Activated naive CD4-positive, alpha-beta T cell treated with anti-CD3 and anti-CD28 coated beads, Interleukin-2, amount 50 U/mL, for 72 hours (primary cell): ENCODE measurements around the gene SLC37A4. TPM values are rescaled to one million over a fixed set of nuclear protein-coding genes. Genes with fewer than 3 reads are reported as not detected.
"Not testable (repeated sequence)": the region's sequence is repeated elsewhere in the genome, so short reads cannot be mapped to it uniquely, and the experiment has no call there.

Experiments used
- ATAC-seq, 2 donors: fragments of 150-1000 bp; cut with Tn5 transposase; 2 replicates each; pipeline ENCODE4 v1.10.0; 2021; ENCODE audit warnings: mild to moderate bottlenecking in 2 of 2, moderate library complexity in 2 of 2
- DNase-seq, 2 donors: peaks; one replicate each; pipeline ENCODE4 v3.0.0; 2021 to 2022; ENCODE audit warnings: low spot score in 2 of 2
- H3K27ac Mint-ChIP-seq, 2 donors: one replicate each; pipeline ENCODE4 v1.8.0; 2022; ENCODE audit warnings: mild to moderate bottlenecking in 2 of 2, mixed read lengths in 2 of 2
- H3K36me3 Mint-ChIP-seq, 2 donors: one replicate each; pipeline ENCODE4 v1.8.0; 2022; ENCODE audit warnings: mixed read lengths in 2 of 2
- H3K9me3 Mint-ChIP-seq, 2 donors: one replicate each; pipeline ENCODE4 v1.8.0; 2022; ENCODE audit warnings: mixed read lengths in 2 of 2
- total RNA-seq, 2 donors: library from RNA; stranded (reverse); gene quantifications; one replicate each; pipeline ENCODE4 v1.2.3, GENCODE V29; 2022

SLC37A4 gene
- total RNA-seq, 2 donors from 2014 or later, result 22.3 to 33.4 TPM

DNA sequence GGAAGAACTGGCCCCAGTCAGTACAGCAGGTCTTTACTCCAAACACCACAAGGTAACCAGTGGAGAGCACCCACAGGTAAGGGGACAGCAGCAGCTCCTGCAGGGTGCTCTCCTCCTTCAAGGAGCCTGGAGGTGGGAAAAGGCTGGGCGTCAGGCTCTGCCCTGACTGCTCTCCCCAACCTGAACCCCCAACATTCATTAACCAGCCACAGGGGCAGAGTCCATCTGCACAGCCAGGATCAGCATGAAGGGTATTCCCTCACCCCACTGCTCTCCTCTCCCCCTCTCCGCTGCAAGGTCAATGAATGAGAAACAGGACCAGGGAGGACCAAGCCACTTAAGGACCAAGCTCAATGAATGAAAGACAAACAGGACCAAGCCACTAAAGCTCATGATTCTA, 3.7 kb downstream of the SLC37A4 start:
- Mint-ChIP-seq H3K36me3 (peaks cover 7 to 21% of the 10 kb centered on the region in 2 donors), H3K27ac (no peak overlapping the region), H3K9me3 (no peaks in the 10 kb centered on the region)
- DNase-seq, result no peak
- no peak for ATAC-seq

DNA sequence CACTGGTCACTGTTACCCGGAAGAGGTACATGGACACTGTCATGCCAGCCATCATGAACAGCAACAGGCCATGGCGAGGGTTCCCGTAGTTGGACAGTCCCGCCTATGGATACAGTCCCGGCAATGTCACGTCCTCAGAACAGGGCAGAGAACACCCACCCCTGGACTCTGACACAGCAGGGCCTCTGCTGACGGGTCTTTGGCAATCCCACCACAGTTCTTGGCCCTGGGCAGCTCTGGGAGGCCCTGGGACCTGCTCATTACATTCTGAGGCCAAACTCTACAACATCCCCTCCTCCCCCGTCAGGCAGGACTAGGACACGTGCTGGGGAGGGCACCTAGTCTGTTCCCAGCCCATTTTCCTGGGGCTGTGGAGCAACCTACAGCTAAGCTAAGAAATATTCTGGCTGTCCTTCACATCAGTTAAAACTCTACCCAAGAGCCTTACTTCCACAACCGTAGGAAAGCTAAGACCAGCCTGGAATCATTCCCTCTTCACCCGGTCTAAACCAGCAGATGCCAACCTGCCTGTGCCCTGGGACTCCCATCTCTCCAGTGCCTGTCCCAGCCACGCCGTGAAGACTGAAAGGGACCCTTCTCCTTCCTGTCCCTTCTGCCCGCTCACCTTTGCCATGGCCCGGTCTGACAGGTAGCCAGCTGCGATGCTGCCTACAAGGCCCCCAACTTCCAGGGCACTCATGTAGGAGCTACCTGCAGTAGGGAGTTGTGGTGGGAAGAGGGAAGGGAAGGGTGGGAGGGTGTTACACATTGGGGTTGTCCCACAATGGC, 4.5 kb downstream of the SLC37A4 start:
- Mint-ChIP-seq H3K27ac (peak overlapping the region; percentile 21 to 50), H3K9me3 (no peaks in the 10 kb centered on the region), H3K36me3 (peaks cover 7 to 21% of the 10 kb centered on the region in 2 donors)
- ATAC-seq (no peak), DNase-seq (no peak)

DNA sequence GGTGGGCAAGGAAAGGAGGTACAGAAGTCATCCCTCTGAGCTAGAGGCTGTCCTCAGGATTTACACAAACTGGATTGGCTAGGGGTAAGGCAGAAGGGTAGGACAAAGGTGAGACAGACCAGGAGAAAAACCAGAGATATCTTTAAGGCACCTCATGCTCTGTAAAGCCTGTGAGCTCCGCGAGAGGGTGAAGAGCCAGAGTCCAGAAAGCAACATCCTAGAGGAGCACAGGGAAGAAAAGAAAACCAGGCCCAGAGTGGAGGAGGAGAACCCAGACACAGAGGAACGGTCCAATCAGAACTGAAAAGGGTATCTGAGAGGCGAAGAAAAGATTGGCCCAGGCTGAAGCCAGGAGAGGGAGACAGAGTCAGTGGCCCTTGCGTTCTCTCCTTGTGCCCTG, 5.1 kb downstream of the SLC37A4 start:
- Mint-ChIP-seq H3K9me3 (no peaks in the 10 kb centered on the region), H3K27ac (peak overlapping the region; percentile 21 to 88), H3K36me3 (peaks cover 7 to 21% of the 10 kb centered on the region in 2 donors)
- DNase-seq, result no peak
- no peak for ATAC-seq

DNA sequence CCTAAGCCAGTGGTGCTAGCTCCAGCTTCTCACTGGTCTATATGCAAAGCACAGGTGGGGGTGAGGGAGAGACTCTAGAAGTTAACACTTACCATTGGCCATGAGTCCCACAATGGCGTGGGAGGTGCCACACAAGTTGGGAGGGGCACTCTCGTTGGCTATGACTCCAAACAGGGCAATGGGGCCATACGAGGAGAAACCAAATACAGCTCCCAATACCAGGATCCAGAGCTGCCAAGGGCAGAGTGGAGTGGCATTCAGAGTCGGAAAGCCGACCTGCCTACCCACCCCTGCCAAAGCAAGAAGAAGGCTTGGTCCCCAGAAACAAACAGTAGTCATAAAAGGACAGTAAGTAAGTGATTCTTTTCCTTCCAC, 5.6 kb downstream of the SLC37A4 start:
- H3K36me3 Mint-ChIP-seq, result peaks cover 9 to 23% of the 10 kb centered on the region in 2 donors
- DNase-seq, result no peak

DNA sequence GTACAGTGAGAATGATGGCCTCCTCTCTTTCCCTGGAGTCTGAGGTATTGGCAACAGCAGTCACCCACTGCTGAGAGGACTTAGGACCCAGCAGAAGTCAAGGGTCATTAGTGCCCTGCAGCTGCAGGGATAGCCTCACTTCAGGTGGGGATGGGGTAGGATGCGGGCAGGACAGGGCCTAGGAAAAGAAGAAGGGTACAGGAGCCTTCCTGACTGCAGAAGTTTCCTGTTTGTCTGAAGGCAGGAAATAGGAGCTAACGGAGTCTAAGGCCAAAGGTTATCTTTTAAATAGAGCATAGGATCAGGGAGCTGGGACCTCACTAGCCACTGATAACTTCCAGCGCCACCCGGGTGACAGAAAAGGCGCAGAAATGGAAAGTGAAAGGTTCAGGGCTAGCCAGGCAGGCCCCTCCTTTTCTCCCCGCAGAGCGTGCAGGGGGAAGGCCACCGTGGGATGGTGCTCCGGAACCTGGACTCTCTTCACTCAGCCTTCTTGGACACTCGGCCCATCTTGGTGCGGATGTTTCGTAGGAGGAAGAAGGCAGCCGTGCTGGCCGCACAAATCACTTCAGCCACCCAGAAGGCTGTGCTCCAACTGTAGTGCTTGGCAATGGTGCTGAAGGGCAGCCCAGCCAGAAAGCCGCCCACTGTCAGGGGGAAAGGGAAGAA, 6.1 kb downstream of the SLC37A4 start:
- DNase-seq (no peak), ATAC-seq (no peak)
- H3K27ac Mint-ChIP-seq, result peak overlapping the region; percentile 61 to 96
- H3K36me3 Mint-ChIP-seq, result peaks cover 14 to 28% of the 10 kb centered on the region in 2 donors
- no peaks in the 10 kb centered on the region for H3K9me3 Mint-ChIP-seq

More for the DNA sequence above, 5.6 kb downstream of the SLC37A4 start:
- Mint-ChIP-seq H3K27ac (peak overlapping the region; percentile 21 to 96), H3K9me3 (no peaks in the 10 kb centered on the region)
- no peak for ATAC-seq

DNA sequence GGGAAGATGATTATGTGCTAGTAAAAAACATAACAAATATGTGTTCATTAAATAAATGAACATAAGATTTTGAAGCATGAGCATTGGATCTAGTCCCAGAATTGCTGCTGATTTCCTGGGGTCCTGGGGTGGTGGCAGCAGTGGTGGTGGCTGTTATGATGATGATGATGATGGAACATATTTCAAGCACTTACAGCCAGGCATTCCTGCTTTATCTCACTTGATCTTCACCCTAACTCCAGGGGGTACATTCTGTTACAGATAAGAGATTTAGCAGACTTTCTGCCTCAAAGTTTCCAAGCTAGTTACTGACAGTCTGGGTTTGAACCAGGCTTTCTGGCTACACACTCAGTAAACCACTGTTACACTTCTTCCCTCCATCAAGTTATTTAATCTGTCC, 6.9 kb downstream of the SLC37A4 start:
- H3K27ac Mint-ChIP-seq, result peak overlapping the region; percentile 5 to 61
- peaks cover 18 to 23% of the 10 kb centered on the region in 2 donors for H3K36me3 Mint-ChIP-seq
- ATAC-seq, result no peak
- no peak for DNase-seq
- no peaks in the 10 kb centered on the region for H3K9me3 Mint-ChIP-seq

DNA sequence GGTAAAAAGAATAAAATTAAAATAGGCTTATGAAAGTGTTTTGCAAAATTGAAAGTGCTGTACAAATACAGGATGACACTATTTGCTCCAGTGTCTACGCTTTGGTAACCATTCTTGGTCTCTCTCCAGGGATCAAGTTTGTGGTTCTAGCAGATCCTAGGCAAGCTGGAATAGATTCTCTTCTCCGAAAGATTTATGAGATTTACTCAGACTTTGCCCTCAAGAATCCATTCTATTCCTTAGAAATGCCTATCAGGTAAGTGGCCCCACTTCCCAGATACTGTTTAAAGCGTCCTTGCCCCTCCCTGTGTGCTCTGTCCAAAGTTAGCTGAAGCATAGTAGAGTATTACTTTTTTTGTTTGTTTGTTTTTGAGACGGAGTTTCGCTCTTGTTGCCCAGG, 9.0 kb downstream of the SLC37A4 start:
- Mint-ChIP-seq H3K9me3 (no peaks in the 10 kb centered on the region), H3K27ac (no peak overlapping the region), H3K36me3 (peaks cover 32 to 42% of the 10 kb centered on the region in 2 donors)
- DNase-seq, result no peak
- ATAC-seq, result no peak

DNA sequence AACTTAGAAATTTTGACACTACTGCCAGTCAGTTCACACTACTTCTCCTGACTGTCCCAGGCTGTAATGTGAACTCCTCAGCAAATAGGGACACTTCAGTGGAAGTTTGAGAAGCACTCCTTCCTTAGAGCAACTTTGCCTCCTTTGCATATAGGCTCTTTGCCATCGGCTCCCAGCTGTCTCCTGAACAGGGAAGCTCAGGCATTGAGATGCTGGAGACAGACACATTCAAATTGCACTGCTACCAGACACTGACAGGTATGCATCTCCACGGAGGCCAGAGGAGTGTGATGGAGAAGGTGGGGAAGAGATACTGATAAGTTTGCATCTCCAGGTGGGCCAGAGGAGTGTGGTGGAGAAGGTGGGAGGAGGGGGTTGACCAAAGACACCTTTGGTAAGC, 10.7 kb downstream of the SLC37A4 start:
- Mint-ChIP-seq H3K36me3 (peaks cover 43 to 50% of the 10 kb centered on the region in 2 donors), H3K27ac (peak overlapping the region; percentile 98 to 99), H3K9me3 (no peaks in the 10 kb centered on the region)
- ATAC-seq (no peak), DNase-seq (no peak)

DNA sequence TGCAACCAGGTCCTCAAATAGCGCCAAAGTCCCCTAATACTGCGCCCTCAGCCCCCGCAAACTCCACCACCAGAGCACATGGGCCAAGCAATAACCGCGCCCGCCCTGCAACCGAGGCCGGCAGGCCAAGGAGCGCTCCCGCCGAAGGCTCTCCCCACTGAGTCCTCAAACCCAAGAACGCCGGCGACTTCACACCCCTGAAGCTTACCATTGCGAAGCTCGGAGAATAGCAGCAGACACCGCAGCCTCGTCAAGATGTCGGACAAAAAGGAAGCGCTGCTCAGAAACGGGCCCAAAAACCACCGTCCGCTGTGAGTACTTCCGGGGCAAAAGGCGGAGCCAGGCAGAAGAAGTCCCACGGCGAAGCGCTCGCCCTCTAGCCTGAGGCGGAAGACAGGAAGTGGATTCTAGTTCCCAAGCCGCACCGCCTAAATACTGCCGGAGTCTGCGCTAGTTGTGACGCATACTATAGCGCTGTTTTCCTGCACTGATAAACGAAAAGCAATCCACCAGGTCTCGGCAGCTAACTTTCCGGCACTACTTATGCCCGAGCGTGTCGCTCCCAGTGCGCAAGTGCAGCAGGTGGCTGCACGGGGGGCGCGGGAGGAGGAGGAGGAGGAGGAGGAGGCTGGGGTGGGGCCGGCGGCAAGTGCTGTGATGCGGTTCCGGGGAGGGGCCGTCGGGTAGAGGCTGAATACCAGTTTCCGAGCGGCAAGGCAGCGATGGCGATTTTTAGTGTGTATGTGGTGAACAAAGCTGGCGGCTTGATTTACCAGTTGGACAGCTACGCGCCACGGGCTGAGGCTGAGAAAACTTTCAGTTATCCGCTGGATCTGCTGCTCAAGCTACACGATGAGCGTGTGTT, 12.4 kb downstream of the SLC37A4 start, which contains the start of the genes RPS25 and TRAPPC4:
TSS of gene RPS25 (minus strand) at position 270 of the 865 bp plus-strand sequence. CDS start at position 211, 59 bp downstream.
TSS of gene TRAPPC4 (plus strand) at position 693 of the 865 bp plus-strand sequence. CDS start at position 723, 30 bp downstream.
- ATAC-seq (peak; percentile 92 to 95), DNase-seq (peak; percentile 91 to 95)
- Mint-ChIP-seq H3K27ac (peak within 1 kb of the TSS; percentile 98 to 99), H3K9me3 (no peaks in the 10 kb centered on the region), H3K36me3 (peaks cover 49 to 54% of the 10 kb centered on the region in 2 donors)

DNA sequence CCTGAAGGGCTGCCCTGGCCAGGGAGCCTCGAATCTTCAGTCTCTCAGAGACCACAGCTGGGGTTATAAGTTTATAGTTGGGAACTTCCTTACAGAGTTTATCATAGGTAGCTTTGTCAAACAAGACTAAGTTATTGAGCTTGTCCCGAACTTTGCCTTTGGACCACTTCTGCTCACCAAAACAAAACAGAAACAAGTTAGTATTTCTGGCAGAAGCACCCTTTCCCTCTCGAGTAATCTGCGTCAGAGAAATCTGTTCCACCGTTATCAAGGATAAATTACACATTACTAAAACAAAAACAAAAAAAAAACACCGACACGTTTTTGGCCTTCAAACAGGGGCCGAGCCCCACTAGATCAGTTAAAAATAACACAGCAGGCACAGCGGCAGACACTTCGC, 13.3 kb downstream of the SLC37A4 start:
- H3K36me3 Mint-ChIP-seq, result peaks cover 49 to 52% of the 10 kb centered on the region in 2 donors
- not testable (repeated sequence) for ATAC-seq
- peak overlapping the region; percentile 98 to 99 for H3K27ac Mint-ChIP-seq

DNA sequence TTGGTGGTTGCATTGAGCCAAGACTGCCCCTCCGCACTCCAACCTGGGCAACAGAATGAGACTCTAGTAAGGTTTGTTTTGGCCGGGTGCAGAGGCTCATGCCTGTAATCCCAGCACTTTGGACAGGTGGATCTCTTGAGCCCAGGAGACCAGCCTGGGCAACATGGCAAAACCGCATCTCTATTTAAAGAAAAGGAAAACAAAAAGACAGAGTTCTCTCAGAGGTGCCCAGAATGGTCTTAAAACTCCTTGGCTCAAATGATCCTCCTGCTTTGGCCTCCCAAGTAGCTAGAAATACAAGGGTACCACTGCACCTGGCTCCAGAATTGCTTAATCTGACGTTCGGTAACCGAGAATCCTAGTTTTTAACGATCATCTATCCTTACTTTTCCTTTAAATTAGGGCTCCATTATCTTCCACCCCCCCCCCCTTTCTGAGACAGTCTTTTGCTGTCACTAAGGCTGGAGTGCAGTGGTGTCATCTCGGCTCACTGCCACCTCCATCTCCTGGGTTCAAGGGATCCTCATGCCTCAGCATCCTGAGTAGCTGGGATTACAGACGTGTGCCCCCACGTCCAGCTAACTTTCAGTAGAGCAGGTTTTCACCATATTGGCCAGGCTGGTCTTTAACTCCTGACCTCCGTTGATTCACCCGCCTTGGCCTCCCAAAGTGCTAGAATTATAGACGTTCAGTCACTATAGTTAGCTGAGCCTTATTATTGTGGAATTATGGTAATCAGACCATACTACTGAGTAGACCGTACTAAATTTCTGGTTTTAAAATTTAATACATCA, 14.3 kb downstream of the SLC37A4 start:
- Mint-ChIP-seq H3K27ac (peak overlapping the region; percentile 23 to 99), H3K36me3 (peaks cover 49 to 52% of the 10 kb centered on the region in 2 donors), H3K9me3 (no peaks in the 10 kb centered on the region)
- DNase-seq, result no peak
- ATAC-seq, result no peak

More for the DNA sequence above, 13.3 kb downstream of the SLC37A4 start:
- DNase-seq, H3K9me3 Mint-ChIP-seq: not testable (repeated sequence)

DNA sequence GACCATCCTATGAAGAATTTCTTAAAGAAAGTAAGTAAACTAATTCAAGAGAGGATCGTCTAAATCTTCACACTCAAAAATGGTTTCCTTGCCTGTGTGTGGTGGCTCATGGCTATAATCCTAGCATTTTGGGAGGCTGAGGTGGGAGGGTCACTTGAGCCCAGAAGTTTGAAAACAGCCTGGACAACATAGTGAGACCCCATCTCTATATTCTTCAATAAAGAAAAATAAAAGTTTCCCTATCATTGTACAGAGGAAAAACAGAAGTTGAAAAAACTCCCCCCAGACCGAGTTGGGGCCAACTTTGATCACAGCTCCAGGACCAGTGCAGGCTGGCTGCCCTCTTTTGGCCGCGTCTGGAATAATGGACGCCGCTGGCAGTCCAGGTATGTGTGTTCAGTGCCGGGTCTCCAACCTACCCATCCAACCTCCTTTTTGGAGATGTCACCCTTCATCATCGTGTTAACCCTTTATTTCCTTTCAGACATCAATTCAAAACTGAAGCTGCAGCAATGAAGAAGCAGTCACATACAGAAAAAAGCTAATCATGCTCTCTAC, 15.5 kb downstream of the SLC37A4 start:
- DNase-seq (no peak), ATAC-seq (no peak)
- Mint-ChIP-seq H3K27ac (peak overlapping the region; percentile 23 to 33), H3K9me3 (no peaks in the 10 kb centered on the region), H3K36me3 (peaks cover 47 to 51% of the 10 kb centered on the region in 2 donors)

DNA sequence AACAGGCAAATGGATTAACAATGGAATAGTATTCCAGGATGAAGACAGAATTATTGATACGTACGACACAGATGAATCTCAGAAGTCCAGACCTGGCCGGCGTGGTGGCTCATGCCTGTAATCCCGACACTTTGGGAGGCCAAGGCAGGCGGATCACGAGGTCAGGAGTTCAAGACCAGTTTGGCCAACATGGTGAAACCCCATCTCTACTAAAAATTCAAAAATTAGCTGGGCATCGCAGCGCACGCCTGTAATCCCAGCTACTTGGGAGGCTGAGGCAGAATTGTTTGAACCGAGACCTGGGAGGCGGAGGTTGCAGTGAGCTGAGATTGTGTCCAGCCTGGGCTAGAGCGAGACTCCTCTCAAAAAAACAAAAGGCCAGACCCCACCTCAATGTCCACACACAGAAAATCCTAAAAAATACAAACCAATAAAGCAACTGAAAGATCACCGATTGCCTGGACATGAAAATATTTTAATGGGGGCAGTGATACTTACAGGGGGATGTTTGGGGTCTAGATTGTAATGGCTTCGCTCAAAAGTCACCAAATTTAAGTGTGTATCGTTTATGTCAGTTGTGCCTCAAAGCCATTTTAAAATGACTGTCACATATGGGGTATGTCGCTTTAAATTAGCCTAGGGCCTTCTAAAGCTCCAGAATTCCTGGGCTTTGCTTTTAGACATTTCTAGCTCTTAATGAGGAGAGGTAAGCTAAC, 16.3 kb downstream of the SLC37A4 start:
- no peak for DNase-seq
- H3K27ac Mint-ChIP-seq, result peak overlapping the region; percentile 48 to 82
- no peaks in the 10 kb centered on the region for H3K9me3 Mint-ChIP-seq
- H3K36me3 Mint-ChIP-seq, result peaks cover 40 to 45% of the 10 kb centered on the region in 2 donors
- no peak for ATAC-seq

DNA sequence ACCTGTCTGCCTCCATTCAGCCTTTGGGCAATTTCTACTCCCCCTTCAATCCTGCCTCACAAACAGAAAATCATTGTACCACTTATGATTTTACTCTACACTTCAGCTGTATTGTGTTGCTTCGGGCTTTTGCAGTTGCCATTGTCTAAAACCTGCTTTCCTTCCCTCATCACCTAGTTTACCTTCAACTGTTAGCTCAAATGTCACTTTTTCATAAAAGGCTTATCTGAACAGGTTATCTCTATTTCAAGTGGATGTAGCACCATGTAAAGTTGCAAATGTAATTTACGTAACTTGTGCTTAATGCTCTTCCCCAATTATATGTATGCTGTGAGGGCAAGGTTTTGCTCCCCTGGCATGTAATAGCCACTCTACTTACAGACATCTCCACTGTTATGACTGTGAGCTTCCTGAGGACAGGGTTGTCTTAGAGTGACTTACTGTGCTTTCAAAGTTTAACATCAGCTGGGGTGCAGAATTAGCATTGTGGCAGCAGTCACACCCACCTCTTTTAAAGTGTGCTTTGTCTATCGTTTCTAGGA, 18.0 kb downstream of the SLC37A4 start:
- peaks cover 25 to 36% of the 10 kb centered on the region in 2 donors for H3K36me3 Mint-ChIP-seq
- DNase-seq (no peak), ATAC-seq (no peak)
- no peak overlapping the region for H3K27ac Mint-ChIP-seq
- no peaks in the 10 kb centered on the region for H3K9me3 Mint-ChIP-seq
